Natural killer cell treated with Interleukin-12 subunit alpha and Interleukin-12 subunit beta and Interleukin-15 and Interleukin-18, amount 100 ng/mL, for 72 hours (primary cell): ENCODE measurements around the gene TP63. TPM values are rescaled to one million over a fixed set of nuclear protein-coding genes. Genes with fewer than 3 reads are reported as not detected.
"Not testable (repeated sequence)": the region's sequence is repeated elsewhere in the genome, so short reads cannot be mapped to it uniquely, and the experiment has no call there.

Experiments
- ATAC-seq, 2 donors: fragments of 150-1000 bp; cut with Tn5 transposase in 1 of 2; sonication (Bioruptor Pico), chemical (Tn5 transposase) in 1 of 2; 2 replicates each; pipeline ENCODE4 v1.10.0; 2021
- DNase-seq: peaks from one replicate; pipeline ENCODE4 v3.0.0; 2022; ENCODE audit warnings: low spot score
- H3K27ac Mint-ChIP-seq, 2 donors: 1 replicate in 1 of 2; 2 replicates in 1 of 2; pipeline ENCODE4 v1.8.0; 2022; ENCODE audit warnings: mixed read lengths in 2 of 2, mild to moderate bottlenecking in 1 of 2, moderate library complexity in 1 of 2
- H3K27me3 Mint-ChIP-seq, 2 donors: 1 replicate in 1 of 2; 2 replicates in 1 of 2; pipeline ENCODE4 v1.8.0; 2022; ENCODE audit warnings: mixed read lengths in 2 of 2
- H3K36me3 Mint-ChIP-seq: one replicate; pipeline ENCODE4 v1.8.0; 2022; ENCODE audit warnings: mixed read lengths
- H3K4me1 Mint-ChIP-seq, 2 donors: 1 replicate in 1 of 2; 2 replicates in 1 of 2; pipeline ENCODE4 v1.8.0; 2022; ENCODE audit warnings: low read depth in 2 of 2, mixed read lengths in 2 of 2, mild to moderate bottlenecking in 1 of 2
- H3K4me3 Mint-ChIP-seq: one replicate; pipeline ENCODE4 v1.8.0; 2022; ENCODE audit warnings: mixed read lengths
- H3K9me3 Mint-ChIP-seq: 2 replicates; pipeline ENCODE4 v1.8.0; 2022; ENCODE audit warnings: mixed read lengths
- total RNA-seq, 2 donors: library from RNA; stranded (reverse); gene quantifications; one replicate each; pipeline ENCODE4 v1.2.3, GENCODE V29; 2022

TP63 gene
- total RNA-seq, 2 donors from 2014 or later: not detected

DNA sequence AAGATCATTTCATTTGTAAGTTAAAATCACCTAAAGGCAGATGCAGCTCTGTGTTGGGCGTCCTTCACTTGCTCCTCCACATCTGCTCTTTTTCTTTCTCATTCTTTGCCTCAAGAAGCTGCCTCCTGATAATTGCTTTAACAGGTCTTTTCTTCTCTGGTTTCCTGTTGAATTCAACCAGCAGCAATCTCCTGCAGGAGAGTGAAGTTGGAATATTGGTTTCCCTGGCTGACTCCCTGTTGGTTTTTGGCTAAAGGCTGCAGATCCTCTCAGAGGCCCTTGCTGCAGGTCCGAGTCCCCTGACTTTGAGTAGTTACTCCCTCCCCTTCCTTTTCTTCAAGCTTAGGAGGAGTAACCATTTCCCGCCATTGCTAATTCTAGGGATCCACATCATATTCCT, 4.2 kb downstream of the TP63 start:
- ATAC-seq (no peak), DNase-seq (no peak)
- Mint-ChIP-seq H3K36me3 (no peaks in the 10 kb centered on the region), H3K27me3 (no peaks in the 10 kb centered on the region), H3K9me3 (peaks cover 2% of the 10 kb centered on the region), H3K4me1 (peaks cover 0 to 7% of the 10 kb centered on the region in 2 donors), H3K27ac (no peak overlapping the region), H3K4me3 (no peak overlapping the region)

DNA sequence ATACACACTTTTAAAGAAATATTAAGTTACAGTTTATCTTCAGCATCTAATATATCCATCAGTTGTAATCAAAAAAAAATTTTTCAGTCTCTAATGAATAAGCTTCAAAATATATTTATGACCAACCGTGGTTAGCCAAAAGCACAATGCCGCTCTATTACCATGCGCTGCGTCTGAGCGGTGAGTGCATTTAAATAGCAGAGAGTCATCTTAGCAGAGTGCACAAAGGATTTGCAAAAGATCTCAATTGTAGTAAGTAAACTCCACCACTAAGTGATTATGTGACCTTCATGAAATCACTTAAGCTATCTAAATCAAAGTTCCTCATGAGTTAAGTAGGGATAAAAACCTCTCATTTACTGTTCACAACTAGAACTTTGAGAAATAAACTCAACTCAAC, 4.9 kb downstream of the TP63 start:
- no peaks in the 10 kb centered on the region for H3K27me3 Mint-ChIP-seq
- H3K9me3 Mint-ChIP-seq: peaks cover 2% of the 10 kb centered on the region

DNA sequence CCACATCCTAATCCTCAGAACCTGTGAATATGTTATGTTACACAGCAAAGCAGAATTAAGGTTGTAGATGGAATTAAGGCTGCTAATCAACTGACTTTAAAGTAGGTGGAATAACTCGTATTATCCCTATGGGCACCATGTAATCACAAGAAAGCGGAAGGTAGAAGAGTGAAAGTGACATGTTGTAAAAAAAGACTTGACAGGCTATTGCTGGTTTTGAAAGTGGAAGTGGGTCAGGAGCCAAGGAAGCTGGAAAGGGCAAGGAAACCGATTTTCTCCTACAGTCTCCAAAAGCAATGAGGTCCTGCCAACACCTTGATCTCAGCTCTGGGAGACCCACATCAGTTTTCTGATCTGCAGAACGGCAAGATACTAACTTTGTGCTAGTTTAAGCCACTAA, 6.6 kb downstream of the TP63 start:
- ATAC-seq (no peak), DNase-seq (no peak)
- Mint-ChIP-seq H3K36me3 (no peaks in the 10 kb centered on the region), H3K9me3 (peaks cover 2% of the 10 kb centered on the region), H3K4me1 (no peaks in the 10 kb centered on the region), H3K4me3 (no peak overlapping the region), H3K27ac (no peak overlapping the region), H3K27me3 (no peaks in the 10 kb centered on the region)

More for the DNA sequence above, 4.9 kb downstream of the TP63 start:
- Mint-ChIP-seq H3K27ac (no peak overlapping the region), H3K4me3 (no peak overlapping the region), H3K4me1 (peaks cover 0 to under 1% of the 10 kb centered on the region in 2 donors), H3K36me3 (no peaks in the 10 kb centered on the region)
- DNase-seq (no peak), ATAC-seq (no peak)

DNA sequence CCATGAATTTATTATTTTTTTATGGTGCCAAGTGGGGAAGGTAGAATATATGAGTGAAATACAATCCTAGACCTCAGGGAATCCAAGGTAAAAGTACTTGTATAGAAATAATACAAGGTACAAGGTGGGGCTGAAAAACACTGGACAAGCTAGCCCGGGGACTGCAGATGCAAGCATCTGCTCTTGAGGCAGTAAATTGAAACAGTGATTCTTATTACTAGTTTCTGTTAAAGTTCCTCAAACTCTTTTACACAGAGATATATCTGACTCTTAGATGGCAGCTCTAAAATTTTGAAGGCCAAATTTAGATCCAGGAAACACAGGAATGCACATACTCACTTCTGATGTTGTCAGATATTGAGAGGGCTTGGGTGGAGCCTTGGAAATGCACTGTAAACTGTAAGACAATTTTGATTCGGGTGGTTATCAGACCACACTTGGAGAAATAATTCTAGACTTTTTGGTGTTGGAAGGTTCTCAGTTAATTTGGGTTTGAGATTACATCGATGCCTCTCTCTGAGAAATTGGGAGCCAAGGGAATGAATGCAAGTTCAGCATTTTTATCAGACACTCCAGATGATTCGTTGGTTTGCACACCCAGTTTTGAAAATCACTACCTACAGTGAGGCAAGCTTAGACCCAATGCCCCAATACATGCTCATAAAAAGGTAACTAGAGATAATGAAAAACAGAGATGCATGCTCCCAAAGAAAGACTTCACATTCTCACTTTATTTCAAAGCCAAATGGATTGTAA, 7.3 kb downstream of the TP63 start:
- no peak overlapping the region for H3K27ac Mint-ChIP-seq
- no peaks in the 10 kb centered on the region for H3K27me3 Mint-ChIP-seq
- no peaks in the 10 kb centered on the region for H3K36me3 Mint-ChIP-seq
- no peak for DNase-seq
- no peaks in the 10 kb centered on the region for H3K4me1 Mint-ChIP-seq
- no peak for ATAC-seq
- no peak overlapping the region for H3K4me3 Mint-ChIP-seq
- peaks cover 2% of the 10 kb centered on the region for H3K9me3 Mint-ChIP-seq

DNA sequence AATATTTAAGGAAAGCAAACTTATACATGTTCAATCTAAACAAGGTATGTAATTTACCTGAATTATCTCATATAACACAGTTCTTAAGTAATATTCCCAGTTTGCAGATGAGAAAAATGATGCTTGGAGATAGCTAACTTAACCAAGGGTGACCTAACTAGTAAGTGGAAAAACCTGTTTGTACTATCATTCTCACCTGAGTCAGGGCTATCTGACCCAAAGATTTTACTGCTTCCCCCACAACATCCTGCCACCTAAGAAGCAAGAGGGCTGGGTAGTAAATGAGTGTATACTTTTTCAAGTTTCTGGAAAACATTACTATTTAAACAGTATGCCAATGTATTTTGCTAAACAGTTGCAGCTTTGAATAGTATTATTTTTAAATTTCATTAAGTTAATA, 10.6 kb downstream of the TP63 start:
- Mint-ChIP-seq H3K4me3 (no peak overlapping the region), H3K36me3 (no peaks in the 10 kb centered on the region), H3K4me1 (no peaks in the 10 kb centered on the region), H3K27ac (no peak overlapping the region), H3K27me3 (peaks cover 0 to 2% of the 10 kb centered on the region in 2 donors), H3K9me3 (peaks cover 8% of the 10 kb centered on the region)
- no peak for ATAC-seq
- no peak for DNase-seq

DNA sequence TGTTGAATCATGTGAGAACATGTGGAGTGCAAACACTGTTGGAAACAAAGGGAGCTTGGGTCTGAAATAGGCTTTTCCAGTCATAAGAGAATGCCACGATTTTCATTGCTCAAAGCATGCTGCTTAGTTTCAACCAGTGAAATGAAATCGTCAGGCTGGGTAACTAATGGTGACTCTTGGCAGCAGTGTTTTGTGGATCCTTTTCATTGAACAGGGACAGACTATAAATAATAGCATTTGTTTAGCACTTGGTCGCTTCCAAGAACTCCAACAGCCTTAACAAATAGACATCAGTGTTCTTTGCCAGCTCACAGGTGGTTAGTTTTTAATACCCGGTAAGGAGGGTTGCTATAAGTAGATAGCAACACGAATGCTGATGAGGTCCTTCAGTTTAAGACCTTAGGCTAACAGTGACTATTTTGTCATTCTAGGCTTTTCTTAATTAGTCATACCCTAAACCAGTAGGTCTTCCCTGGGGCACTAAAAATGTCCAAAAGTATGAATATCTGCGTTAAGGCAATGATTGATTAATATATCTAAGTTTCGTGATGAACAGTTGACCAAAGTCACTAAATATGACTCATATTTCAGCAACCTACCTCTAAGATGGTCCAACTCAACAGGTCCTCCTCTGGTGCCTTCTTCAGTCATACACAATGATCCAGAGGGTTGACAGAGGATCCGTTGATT, 15.8 kb downstream of the TP63 start:
- Mint-ChIP-seq H3K36me3 (peaks cover 6% of the 10 kb centered on the region), H3K4me3 (no peak overlapping the region), H3K9me3 (peaks cover 18% of the 10 kb centered on the region), H3K27ac (no peak overlapping the region), H3K27me3 (peaks cover 2 to 5% of the 10 kb centered on the region in 2 donors), H3K4me1 (no peaks in the 10 kb centered on the region)
- ATAC-seq (no peak), DNase-seq (no peak)

DNA sequence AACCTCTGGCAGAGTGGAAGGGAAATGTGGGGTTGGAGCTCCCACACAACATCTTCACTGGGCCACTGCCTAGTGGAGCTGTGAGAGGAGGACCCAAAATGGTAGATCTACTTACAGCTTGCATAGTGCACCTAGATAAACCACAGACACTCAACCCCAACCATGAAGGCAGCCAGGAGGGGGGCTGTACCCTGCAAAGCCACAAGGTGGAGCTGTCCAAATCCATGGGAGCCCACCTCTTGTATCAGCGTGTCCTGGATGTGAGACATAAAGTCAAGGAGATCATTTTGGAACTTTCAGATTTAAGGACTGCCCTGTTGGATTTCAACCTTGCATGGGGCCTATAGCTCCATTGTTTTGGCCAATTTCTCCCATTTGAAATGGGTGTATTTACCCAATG, 20.9 kb downstream of the TP63 start:
- Mint-ChIP-seq H3K27me3 (peaks cover 0 to 5% of the 10 kb centered on the region in 2 donors), H3K4me1 (no peaks in the 10 kb centered on the region), H3K4me3 (no peak overlapping the region), H3K9me3 (peaks cover 19% of the 10 kb centered on the region), H3K27ac (no peak overlapping the region), H3K36me3 (peaks cover 6% of the 10 kb centered on the region)
- DNase-seq (no peak), ATAC-seq (no peak)

DNA sequence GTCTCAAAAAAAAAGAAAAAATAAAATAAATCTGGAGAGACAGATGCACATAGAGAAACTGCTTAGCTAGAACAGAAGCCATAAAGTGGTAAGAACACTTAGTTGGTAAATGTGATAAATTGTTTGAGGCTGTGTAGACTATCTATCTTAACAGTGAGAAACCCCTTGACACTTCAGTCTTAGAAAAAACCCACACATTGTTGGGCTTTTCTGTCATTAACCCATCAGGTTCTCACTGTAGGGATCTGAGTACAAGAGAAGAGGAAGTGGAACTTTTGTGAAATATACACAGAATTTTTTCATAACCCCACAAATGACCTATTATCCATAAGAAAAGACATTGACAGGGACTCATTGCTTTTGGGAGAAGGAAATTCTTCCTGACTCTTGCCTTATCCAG, 24.4 kb downstream of the TP63 start:
- DNase-seq: no peak
- H3K27me3 Mint-ChIP-seq: no peaks in the 10 kb centered on the region
- no peak for ATAC-seq

DNA sequence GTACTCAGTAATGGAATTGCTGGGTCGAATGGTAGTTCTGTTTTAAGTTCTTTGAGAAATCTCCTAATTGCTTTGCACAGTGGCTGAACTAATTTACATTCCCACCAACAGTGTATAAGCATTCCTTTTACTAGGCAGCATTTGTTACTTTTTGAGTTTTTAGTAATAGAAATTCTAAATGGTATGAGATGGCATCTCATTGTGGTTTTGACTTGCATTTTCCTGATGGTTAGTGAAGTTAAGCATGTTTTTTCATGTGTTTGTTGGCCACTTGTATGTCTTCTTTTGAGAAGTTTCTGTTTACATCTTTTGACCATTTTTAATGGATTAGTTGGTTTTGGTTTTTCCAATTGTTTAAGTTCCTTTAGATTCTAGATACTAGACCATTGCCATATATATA, 28.4 kb downstream of the TP63 start:
- Mint-ChIP-seq H3K4me3 (no peak overlapping the region), H3K27me3 (no peaks in the 10 kb centered on the region), H3K9me3 (peaks cover 7% of the 10 kb centered on the region), H3K27ac (no peak overlapping the region), H3K4me1 (no peaks in the 10 kb centered on the region), H3K36me3 (no peaks in the 10 kb centered on the region)
- ATAC-seq (no peak), DNase-seq (no peak)

More for the DNA sequence above, 24.4 kb downstream of the TP63 start:
- no peaks in the 10 kb centered on the region for H3K4me1 Mint-ChIP-seq
- peaks cover 3% of the 10 kb centered on the region for H3K36me3 Mint-ChIP-seq
- H3K9me3 Mint-ChIP-seq: peaks cover 10% of the 10 kb centered on the region
- no peak overlapping the region for H3K4me3 Mint-ChIP-seq
- H3K27ac Mint-ChIP-seq: no peak overlapping the region

DNA sequence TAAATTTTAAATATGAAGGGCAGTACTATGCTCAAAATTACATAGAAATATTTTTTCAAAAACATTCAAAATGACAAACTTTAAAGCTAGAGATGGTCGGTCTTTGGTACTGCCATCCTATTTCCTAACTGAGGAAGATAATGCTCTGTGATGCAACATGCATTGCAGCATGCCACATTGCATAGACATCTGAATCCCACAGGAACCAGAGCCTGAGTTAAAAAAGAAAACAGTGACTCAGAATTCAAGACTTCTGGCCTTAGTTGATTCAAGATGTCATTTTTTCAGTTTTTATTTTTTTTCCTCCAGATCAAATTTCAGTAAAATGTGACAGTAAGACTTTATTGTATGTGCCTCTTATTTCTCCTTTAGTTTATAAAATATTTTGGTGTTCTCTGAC, 33.1 kb downstream of the TP63 start:
- no peak for ATAC-seq
- no peaks in the 10 kb centered on the region for H3K9me3 Mint-ChIP-seq
- H3K4me3 Mint-ChIP-seq: no peak overlapping the region
- H3K4me1 Mint-ChIP-seq: no peaks in the 10 kb centered on the region
- no peaks in the 10 kb centered on the region for H3K27me3 Mint-ChIP-seq
- H3K27ac Mint-ChIP-seq: no peak overlapping the region
- DNase-seq: no peak
- no peaks in the 10 kb centered on the region for H3K36me3 Mint-ChIP-seq

DNA sequence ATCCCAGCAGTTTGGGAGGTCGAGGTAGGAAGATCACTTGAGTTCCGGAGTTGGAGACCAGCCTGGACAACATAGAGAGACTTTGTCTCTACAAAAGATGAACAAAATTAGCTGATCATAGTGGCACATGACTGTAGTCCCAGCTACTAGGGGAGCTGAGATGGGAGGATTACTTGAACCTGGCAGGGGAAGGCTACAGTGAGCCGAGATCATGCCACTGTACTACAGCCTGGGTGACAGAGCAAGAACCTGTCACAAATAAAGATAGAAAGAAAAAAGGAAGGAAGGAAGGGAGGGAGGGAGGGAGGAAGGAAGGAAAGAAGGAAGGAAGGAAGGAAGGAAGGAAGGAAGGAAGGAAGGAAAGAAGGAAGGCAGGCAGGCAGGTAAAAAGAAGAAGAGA, 41.2 kb downstream of the TP63 start:
- H3K4me3 Mint-ChIP-seq, H3K4me1 Mint-ChIP-seq, H3K27me3 Mint-ChIP-seq, H3K27ac Mint-ChIP-seq, ATAC-seq, H3K9me3 Mint-ChIP-seq, DNase-seq, H3K36me3 Mint-ChIP-seq: not testable (repeated sequence)

DNA sequence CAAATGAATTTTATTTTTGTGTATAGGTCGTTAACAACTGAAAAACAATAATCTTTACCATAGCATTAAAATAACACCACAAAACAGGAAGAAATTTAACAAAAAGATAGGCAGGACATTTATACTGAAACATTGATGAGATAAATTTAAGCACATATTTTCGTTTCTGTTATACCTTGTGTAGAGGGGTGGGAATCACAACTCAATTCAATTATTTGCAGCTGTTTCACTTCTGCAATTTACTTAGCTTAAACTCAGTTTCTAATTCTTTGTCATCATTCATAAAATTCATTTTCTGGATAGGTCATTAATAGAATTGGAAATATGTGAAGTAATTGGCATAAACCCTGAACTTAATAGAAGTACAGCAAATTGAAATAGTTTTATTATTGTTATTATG, 42.3 kb downstream of the TP63 start:
- H3K36me3 Mint-ChIP-seq: no peaks in the 10 kb centered on the region
- ATAC-seq: no peak
- H3K4me3 Mint-ChIP-seq: no peak overlapping the region
- H3K4me1 Mint-ChIP-seq: no peaks in the 10 kb centered on the region
- no peak for DNase-seq
- peaks cover 0 to 8% of the 10 kb centered on the region in 2 donors for H3K27me3 Mint-ChIP-seq
- H3K9me3 Mint-ChIP-seq: peaks cover 7% of the 10 kb centered on the region
- H3K27ac Mint-ChIP-seq: no peak overlapping the region

DNA sequence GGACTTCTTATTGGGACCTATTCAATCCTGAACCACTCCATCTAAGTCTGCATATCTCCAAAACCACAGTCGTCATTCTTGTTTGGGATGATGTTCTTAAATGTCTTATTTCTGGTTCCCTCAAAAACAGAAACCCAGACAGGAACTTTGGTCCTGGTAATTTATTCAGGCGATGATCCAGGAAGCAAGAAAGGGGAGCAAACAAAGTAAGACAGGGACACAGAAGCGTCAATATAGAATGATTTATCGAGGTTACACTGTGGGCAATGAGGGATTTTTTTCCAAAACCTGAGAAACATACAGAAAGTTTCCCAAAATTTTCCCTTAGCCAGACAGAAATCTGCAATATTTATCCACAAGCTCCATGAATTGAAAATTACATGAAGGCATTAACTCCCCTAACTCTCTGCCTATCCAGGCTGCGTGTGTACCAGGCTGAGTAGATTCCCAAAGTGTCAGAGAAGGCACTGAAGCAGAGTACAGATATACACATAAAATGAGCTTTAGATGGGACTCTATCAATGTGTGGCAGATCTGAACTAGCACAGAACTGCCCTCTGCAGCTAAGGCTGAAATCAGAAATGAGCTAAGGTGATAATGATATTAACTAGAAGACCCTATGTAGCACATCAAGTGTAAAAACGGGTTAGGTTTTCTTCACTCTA, 43.2 kb downstream of the TP63 start:
- no peak overlapping the region for H3K27ac Mint-ChIP-seq
- H3K4me1 Mint-ChIP-seq: no peaks in the 10 kb centered on the region
- H3K4me3 Mint-ChIP-seq: no peak overlapping the region
- H3K36me3 Mint-ChIP-seq: no peaks in the 10 kb centered on the region
- ATAC-seq (no peak), DNase-seq (no peak)
- peaks cover 0 to 8% of the 10 kb centered on the region in 2 donors for H3K27me3 Mint-ChIP-seq
- H3K9me3 Mint-ChIP-seq: peaks cover 7% of the 10 kb centered on the region

DNA sequence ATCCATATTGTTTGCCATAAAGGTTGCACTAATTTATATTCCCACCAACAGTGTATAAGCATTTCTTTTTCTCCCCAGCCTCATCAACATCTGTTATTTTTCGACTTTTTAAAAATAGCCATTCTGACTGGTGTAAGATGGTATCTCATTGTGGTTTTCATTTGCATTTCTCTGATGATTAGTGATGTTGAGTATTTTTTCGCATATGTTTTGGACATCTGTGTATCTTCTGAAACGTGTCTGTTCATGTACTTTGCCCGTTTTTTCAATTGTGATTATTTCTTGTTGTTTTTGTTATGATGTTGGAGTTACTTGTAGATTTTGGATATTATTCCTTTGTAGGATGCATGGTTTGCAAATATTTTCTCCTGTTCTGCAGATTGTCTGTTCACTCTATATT, 46.5 kb downstream of the TP63 start:
- ATAC-seq: no peak

More for the DNA sequence above, 46.5 kb downstream of the TP63 start:
- Mint-ChIP-seq H3K36me3 (no peaks in the 10 kb centered on the region), H3K4me1 (no peaks in the 10 kb centered on the region), H3K27me3 (no peaks in the 10 kb centered on the region), H3K27ac (no peak overlapping the region), H3K4me3 (no peak overlapping the region), H3K9me3 (peaks cover 7% of the 10 kb centered on the region)
- no peak for DNase-seq
